A549 (cell line): ENCODE results near the gene SUSD1. TPM values are rescaled to one million over a fixed set of nuclear protein-coding genes. Genes with fewer than 3 reads are reported as not detected.

Source experiments
- ATAC-seq, 2 experiments: fragments of 200-7000 bp in 1 of 2; fragments of >200 bp in 1 of 2; cut with Nextera tagmentation in 1 of 2; cut with Tn5 transposase in 1 of 2; 3 replicates each; pipeline versions ENCODE4 v1.8.0 to v1.9.1; 2018 to 2020; ENCODE audit warnings: mild to moderate bottlenecking in 1 of 2, moderate library complexity in 1 of 2
- CTCF ChIA-PET: fragments of 300-600 bp; sonication (Branson Sonifier 250); formaldehyde crosslinking; extraction: SDS; loops from one replicate; lab custom pipeline; 2021; ENCODE audit warnings: antibody characterized with exemption, inconsistent platforms; lab: Yijun Ruan, JAX
- POLR2A ChIA-PET: fragments of 350-600 bp; formaldehyde crosslinking; extraction: SDS; loops from one replicate; lab custom pipeline; 2021; ENCODE audit warnings: antibody characterized with exemption, inconsistent platforms; lab: Yijun Ruan, JAX
- DNase-seq, 2 experiments: peaks; one replicate each; pipeline versions ENCODE4 v3.0.0 to v3.0.0-alpha.2; 2011 to 2016; ENCODE audit warnings: low read depth in 1 of 2, low spot score in 1 of 2
- FAIRE-seq: peaks from 2 replicates; lab custom pipeline; 2011; peaks lifted over from hg19 to GRCh38; lab: Jason Lieb, UNC
- H3K27ac ChIP-seq, 2 experiments: fragments of >200 bp; sonication (Bioruptor Twin); formaldehyde crosslinking; 3 replicates each; pipeline ENCODE4 v1.5.1; 2016 to 2017
- H3K4me1 ChIP-seq: fragments of >200 bp; sonication (Bioruptor Twin); formaldehyde crosslinking; 3 replicates; pipeline ENCODE4 v1.6.1; 2016
- H3K4me2 ChIP-seq: fragments of >200 bp; sonication (Bioruptor Twin); formaldehyde crosslinking; 3 replicates; pipeline ENCODE4 v1.6.1; 2016
- H3K4me3 ChIP-seq: fragments of >200 bp; sonication (Bioruptor Twin); formaldehyde crosslinking; 3 replicates; pipeline ENCODE4 v1.5.1; 2016
- H3K9me3 ChIP-seq: fragments of >200 bp; sonication (Bioruptor Twin); formaldehyde crosslinking; 3 replicates; pipeline ENCODE4 v1.6.1; 2016
- BHLHE40 ChIP-seq: IDR thresholded peaks from 2 replicates; pipeline ENCODE4 v1.6.1; 2012; ENCODE audit warnings: low read depth, low read length, inconsistent platforms
- CEBPB ChIP-seq, 2 experiments: fragments of >200 bp in 1 of 2; sonication (Bioruptor Twin) in 1 of 2; formaldehyde crosslinking in 1 of 2; IDR thresholded peaks; 2 replicates each; pipeline ENCODE4 v1.6.1; 2012 to 2016
- EHF ChIP-seq: fragments of 250-450 bp; sonication (Bioruptor Pico); IDR thresholded peaks from 2 replicates; pipeline ENCODE4 v1.5.0; 2020; ENCODE audit warnings: mild to moderate bottlenecking
- EHMT2 ChIP-seq: fragments of 200-600 bp; sonication (generic); IDR thresholded peaks from 2 replicates; pipeline ENCODE4 v1.6.1; 2016; ENCODE audit warnings: antibody characterized with exemption, low read depth, mild to moderate bottlenecking, moderate library complexity
- EP300 ChIP-seq, 2 experiments: fragments of >200 bp; sonication (Bioruptor Twin); formaldehyde crosslinking; IDR thresholded peaks; 2 replicates in 1 of 2; 3 replicates in 1 of 2; pipeline ENCODE4 v1.6.1; 2016 to 2017
- FOSL2 ChIP-seq, 2 experiments: fragments of 450-650 bp in 1 of 2; fragments of >200 bp in 1 of 2; sonication (Bioruptor Twin) in 1 of 2; formaldehyde crosslinking; IDR thresholded peaks; 2 replicates each; pipeline versions ENCODE4 v1.5.0 to v1.6.1; 2016 to 2020; ENCODE audit warnings: mild to moderate bottlenecking in 1 of 2, moderate library complexity in 1 of 2
- FOXS1 ChIP-seq: fragments of 250-450 bp; sonication (Bioruptor Pico); IDR thresholded peaks from 2 replicates; pipeline ENCODE4 v1.5.0; 2020; ENCODE audit warnings: mild to moderate bottlenecking, moderate library complexity
- GATA3 ChIP-seq: IDR thresholded peaks from 2 replicates; pipeline ENCODE4 v1.6.1; 2012; ENCODE audit warnings: borderline replicate concordance
- HOXA7 ChIP-seq: fragments of 250-450 bp; sonication (Bioruptor Pico); IDR thresholded peaks from 2 replicates; pipeline ENCODE4 v1.5.0; 2020; ENCODE audit warnings: mild to moderate bottlenecking, moderate library complexity
- HOXB5 ChIP-seq: fragments of 250-450 bp; sonication (Bioruptor Pico); IDR thresholded peaks from 2 replicates; pipeline ENCODE4 v1.5.0; 2020; ENCODE audit warnings: mild to moderate bottlenecking, moderate library complexity
- JUN ChIP-seq, 2 experiments: fragments of >200 bp; sonication (Bioruptor Twin); formaldehyde crosslinking; IDR thresholded peaks; 2 replicates in 1 of 2; 3 replicates in 1 of 2; pipeline ENCODE4 v1.6.1; 2016 to 2017
- JUNB ChIP-seq: fragments of >200 bp; sonication (Bioruptor Twin); formaldehyde crosslinking; IDR thresholded peaks from 2 replicates; pipeline ENCODE4 v1.6.1; 2016
- KDM5A ChIP-seq: fragments of 200-600 bp; sonication (generic); IDR thresholded peaks from 2 replicates; pipeline ENCODE4 v1.6.1; 2016; ENCODE audit warnings: antibody characterized with exemption, mild to moderate bottlenecking
- MYC ChIP-seq: IDR thresholded peaks from 2 replicates; pipeline ENCODE4 v1.6.1; 2012; ENCODE audit warnings: mild to moderate bottlenecking, inconsistent platforms, low read length, improper control_type of control experiment, borderline replicate concordance
- POLR2AphosphoS2 ChIP-seq: conservative IDR thresholded peaks from 2 replicates; pipeline ENCODE4 v1.6.1; 2012; ENCODE audit warnings: low read length, improper control_type of control experiment, inconsistent platforms
- RAD21 ChIP-seq, 2 experiments: fragments of >200 bp in 1 of 2; sonication (Bioruptor Twin) in 1 of 2; formaldehyde crosslinking in 1 of 2; IDR thresholded peaks in 1 of 2; conservative IDR thresholded peaks in 1 of 2; 2 replicates in 1 of 2; 3 replicates in 1 of 2; pipeline ENCODE4 v1.6.1; 2012 to 2018; ENCODE audit warnings: inconsistent platforms in 1 of 2
- RNF2 ChIP-seq: fragments of 200-600 bp; sonication (generic); IDR thresholded peaks from 2 replicates; pipeline ENCODE4 v1.6.1; 2016; ENCODE audit warnings: low read depth, mild to moderate bottlenecking, antibody characterized with exemption, moderate library complexity, borderline replicate concordance
- SMC3 ChIP-seq: fragments of >200 bp; sonication (Bioruptor Twin); formaldehyde crosslinking; IDR thresholded peaks from 3 replicates; pipeline ENCODE4 v1.6.1; 2018; ENCODE audit warnings: inconsistent platforms
- WGBS: methylation state at CpG from one replicate; pipeline ENCODE4 v1.1.6; 2017; ENCODE audit errors: missing lambda C conversion rate; 5-methylcytosine and 5-hydroxymethylcytosine counted together
- polyA plus RNA-seq, 4 experiments: library from polyadenylated mRNA; depleted of rRNA in 3 of 4; stranded (reverse); fragments of >200 nt; fragmentation: RNase III in 1 of 4; extraction: RNeasy Plus Mini Kit Qiagen cat#74134 plus additional on column Dnase treatment in 1 of 4; gene quantifications; 2 replicates in 3 of 4; 3 replicates in 1 of 4; pipeline ENCODE4 v1.2.3, GENCODE V29; 2011 to 2017
- TF ChIP-seq, protein P1 (sequence below): fragments of >200 bp; sonication (Bioruptor Twin); formaldehyde crosslinking; IDR thresholded peaks from 2 replicates; pipeline ENCODE4 v1.6.1; 2016
- TF ChIP-seq, protein P2 (sequence below): fragments of 250-450 bp; sonication (Bioruptor Pico); IDR thresholded peaks from 2 replicates; pipeline ENCODE4 v1.5.0; 2021; ENCODE audit warnings: mild to moderate bottlenecking, moderate library complexity, borderline replicate concordance
- TF ChIP-seq, protein P3 (sequence below): IDR thresholded peaks from 2 replicates; pipeline ENCODE4 v1.6.1; 2012
- TF ChIP-seq, protein P4 (sequence below): fragments of 250-450 bp; sonication (Bioruptor Pico); IDR thresholded peaks from 2 replicates; pipeline ENCODE4 v1.5.0; 2020; ENCODE audit warnings: low read depth, mild to moderate bottlenecking, moderate library complexity
- TF ChIP-seq, protein P5 (sequence below): fragments of 450-650 bp; IDR thresholded peaks from 2 replicates; pipeline ENCODE4 v1.6.1; 2014; ENCODE audit warnings: antibody characterized with exemption
- TF ChIP-seq, protein P6 (sequence below): fragments of 150-350 bp; IDR thresholded peaks from 2 replicates; pipeline ENCODE4 v1.6.1; 2014; ENCODE audit warnings: low read depth, mild to moderate bottlenecking, low read length
- TF ChIP-seq, protein P7 (sequence below): fragments of >200 bp; sonication (Bioruptor Twin); formaldehyde crosslinking; IDR thresholded peaks from 3 replicates; pipeline ENCODE4 v1.6.1; 2016
- TF ChIP-seq, protein P8 (sequence below): IDR thresholded peaks from 2 replicates; pipeline ENCODE4 v1.6.1; 2012

The SUSD1 gene
- polyA plus RNA-seq, 2 of the 4 experiments (the other 2 are of a cell fraction), result 15.7 to 18.6 TPM

DNA sequence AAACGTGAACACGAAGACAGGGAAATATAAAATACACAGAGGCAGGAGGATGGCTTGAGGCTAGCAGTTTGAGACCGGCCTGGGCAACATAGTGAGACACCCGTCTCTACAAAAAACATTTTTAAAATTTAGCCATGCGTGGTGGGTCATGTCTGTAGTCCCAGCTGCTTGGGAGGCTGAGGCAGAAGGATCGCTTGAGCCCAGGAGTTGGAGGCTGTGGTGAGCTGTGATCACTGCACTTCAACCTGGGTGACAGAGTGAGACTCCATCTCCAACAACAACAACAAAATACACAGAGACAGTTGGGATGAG, 55.1 kb downstream of the SUSD1 start:
- Histone ChIP-seq H3K27ac (peak overlapping the region; percentile 94 to 95), H3K4me3 (no peak overlapping the region), H3K9me3 (no peaks in the 10 kb centered on the region), H3K4me1 (peaks cover 70% of the 10 kb centered on the region)
- DNase-seq, result no peak
- POLR2A ChIA-PET, result interaction anchor here (0.7 to 3.7 kb wide), 6 partner anchors 12 to 260 kb away, joined by 3 to 22 read pairs (median 6); partner anchors contain the start of genes HSDL2, PTBP3 and SUSD1
- TF ChIP-seq, protein P1, sequence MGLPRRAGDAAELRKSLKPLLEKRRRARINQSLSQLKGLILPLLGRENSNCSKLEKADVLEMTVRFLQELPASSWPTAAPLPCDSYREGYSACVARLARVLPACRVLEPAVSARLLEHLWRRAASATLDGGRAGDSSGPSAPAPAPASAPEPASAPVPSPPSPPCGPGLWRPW, result no peak
- no peak for TF ChIP-seq RAD21 (conservative IDR thresholded peaks at IDR 0.05 in 1 of 2, IDR thresholded peaks at IDR 0.05 in 1 of 2)
- TF ChIP-seq, protein P2, sequence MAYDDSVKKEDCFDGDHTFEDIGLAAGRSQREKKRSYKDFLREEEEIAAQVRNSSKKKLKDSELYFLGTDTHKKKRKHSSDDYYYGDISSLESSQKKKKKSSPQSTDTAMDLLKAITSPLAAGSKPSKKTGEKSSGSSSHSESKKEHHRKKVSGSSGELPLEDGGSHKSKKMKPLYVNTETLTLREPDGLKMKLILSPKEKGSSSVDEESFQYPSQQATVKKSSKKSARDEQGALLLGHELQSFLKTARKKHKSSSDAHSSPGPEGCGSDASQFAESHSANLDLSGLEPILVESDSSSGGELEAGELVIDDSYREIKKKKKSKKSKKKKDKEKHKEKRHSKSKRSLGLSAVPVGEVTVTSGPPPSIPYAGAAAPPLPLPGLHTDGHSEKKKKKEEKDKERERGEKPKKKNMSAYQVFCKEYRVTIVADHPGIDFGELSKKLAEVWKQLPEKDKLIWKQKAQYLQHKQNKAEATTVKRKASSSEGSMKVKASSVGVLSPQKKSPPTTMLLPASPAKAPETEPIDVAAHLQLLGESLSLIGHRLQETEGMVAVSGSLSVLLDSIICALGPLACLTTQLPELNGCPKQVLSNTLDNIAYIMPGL (CRISPR knock-in tag), result no peak
- TF ChIP-seq, all 56 proteins: peak for 0
- WGBS, result 41% methylated on average over 6 of the region's 6 CpGs
- peak overlapping the region; percentile 80 for H3K4me2 ChIP-seq
- CTCF ChIA-PET, result interaction anchor here (0.9 to 2.4 kb wide), 10 partner anchors 9 to 247 kb away, joined by 3 to 20 read pairs (median 4); no protein-coding TSS in a partner anchor
- peak; percentile 26 to 31; a peak in 4 of 6 replicates for ATAC-seq
- FAIRE-seq, result no peak

DNA sequence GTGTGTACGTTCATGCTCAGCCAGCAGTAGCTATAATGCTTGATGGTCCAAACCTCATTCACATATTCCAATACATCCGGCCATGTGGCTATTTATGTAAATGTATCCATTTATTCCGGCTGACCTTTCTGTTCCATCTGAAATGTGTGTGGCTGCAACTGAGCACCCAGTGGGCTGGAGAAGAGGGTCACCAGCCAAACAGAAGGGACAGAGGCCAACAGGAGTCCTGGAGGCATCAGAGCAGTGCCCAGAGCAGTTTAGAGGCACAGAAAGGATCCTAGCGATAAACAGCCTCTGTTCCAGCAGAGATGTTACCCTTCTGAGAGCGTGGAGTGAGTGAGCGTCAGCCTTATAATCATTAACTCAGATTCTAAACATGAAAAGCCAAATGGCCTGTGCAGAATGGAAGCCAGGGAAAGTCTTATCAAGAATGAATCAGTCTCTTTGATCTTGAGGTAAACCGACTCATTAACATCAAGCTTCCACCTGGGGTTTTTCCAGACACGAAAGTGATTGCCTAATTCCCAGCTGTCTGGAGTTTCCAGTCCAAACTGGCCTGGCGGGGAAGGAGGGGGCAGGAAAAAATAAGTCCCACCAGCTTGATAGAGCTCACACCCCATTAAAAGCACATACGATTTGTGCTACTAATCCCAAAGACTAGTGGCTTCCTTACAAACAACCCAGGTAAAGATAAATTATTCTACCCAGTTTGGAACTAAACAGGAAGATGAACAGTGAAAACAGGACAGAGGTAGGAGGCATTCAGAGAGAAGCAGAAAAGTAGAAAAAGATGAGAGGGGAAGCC, 55.7 kb downstream of the SUSD1 start:
- peak overlapping the region; percentile 94 to 95 for H3K27ac ChIP-seq
- peaks cover 70% of the 10 kb centered on the region for H3K4me1 ChIP-seq
- DNase-seq (peak; percentile 72 to 94), FAIRE-seq (peak; percentile 87), ATAC-seq (peak; percentile 91 to 93)
- TF ChIP-seq FOSL2 (IDR thresholded peaks at IDR 0.05) (peak; percentile 89), FOSL2 (CRISPR knock-in tag; IDR thresholded peaks at IDR 0.05) (peak; percentile 84), KDM5A (no peak), MYC (peak; percentile 38; the same call in 1 of the 2 replicates), JUN (IDR thresholded peaks at IDR 0.05) (peak; percentile 91 to 97), RNF2 (no peak), GATA3 (peak; percentile 97), CEBPB (IDR thresholded peaks at IDR 0.05) (peak; percentile 86 to 98), EHMT2 (no peak), BHLHE40 (no peak), JUNB (peak; percentile 95), FOXS1 (CRISPR knock-in tag) (0 out of 2 replicates have a peak, but pooled peaks have one; percentile 11), POLR2AphosphoS2 (no peak), EP300 (IDR thresholded peaks at IDR 0.05) (peak; percentile 90 to 93), SMC3 (peak; percentile 24; the same call in 2 of the 3 replicates), RAD21 (conservative IDR thresholded peaks at IDR 0.05 in 1 of 2, IDR thresholded peaks at IDR 0.05 in 1 of 2) (peak in 1 of 2 experiments; percentile 49; a peak in 3 of 5 replicates), HOXA7 (CRISPR knock-in tag) (peak; percentile 79; the same call in 1 of the 2 replicates), EHF (CRISPR knock-in tag) (no peak; the same call in 1 of the 2 replicates), HOXB5 (CRISPR knock-in tag) (0 out of 2 replicates have a peak, but pooled peaks have one; percentile 11)
- TF ChIP-seq, protein P3, sequence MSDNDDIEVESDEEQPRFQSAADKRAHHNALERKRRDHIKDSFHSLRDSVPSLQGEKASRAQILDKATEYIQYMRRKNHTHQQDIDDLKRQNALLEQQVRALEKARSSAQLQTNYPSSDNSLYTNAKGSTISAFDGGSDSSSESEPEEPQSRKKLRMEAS, result peak; percentile 82
- TF ChIP-seq, protein P4, sequence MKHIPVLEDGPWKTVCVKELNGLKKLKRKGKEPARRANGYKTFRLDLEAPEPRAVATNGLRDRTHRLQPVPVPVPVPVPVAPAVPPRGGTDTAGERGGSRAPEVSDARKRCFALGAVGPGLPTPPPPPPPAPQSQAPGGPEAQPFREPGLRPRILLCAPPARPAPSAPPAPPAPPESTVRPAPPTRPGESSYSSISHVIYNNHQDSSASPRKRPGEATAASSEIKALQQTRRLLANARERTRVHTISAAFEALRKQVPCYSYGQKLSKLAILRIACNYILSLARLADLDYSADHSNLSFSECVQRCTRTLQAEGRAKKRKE (CRISPR knock-in tag), result peak; percentile 12; the same call in 1 of the 2 replicates
- TF ChIP-seq, protein P5, sequence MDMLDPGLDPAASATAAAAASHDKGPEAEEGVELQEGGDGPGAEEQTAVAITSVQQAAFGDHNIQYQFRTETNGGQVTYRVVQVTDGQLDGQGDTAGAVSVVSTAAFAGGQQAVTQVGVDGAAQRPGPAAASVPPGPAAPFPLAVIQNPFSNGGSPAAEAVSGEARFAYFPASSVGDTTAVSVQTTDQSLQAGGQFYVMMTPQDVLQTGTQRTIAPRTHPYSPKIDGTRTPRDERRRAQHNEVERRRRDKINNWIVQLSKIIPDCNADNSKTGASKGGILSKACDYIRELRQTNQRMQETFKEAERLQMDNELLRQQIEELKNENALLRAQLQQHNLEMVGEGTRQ, result no peak
- TF ChIP-seq, protein P6, sequence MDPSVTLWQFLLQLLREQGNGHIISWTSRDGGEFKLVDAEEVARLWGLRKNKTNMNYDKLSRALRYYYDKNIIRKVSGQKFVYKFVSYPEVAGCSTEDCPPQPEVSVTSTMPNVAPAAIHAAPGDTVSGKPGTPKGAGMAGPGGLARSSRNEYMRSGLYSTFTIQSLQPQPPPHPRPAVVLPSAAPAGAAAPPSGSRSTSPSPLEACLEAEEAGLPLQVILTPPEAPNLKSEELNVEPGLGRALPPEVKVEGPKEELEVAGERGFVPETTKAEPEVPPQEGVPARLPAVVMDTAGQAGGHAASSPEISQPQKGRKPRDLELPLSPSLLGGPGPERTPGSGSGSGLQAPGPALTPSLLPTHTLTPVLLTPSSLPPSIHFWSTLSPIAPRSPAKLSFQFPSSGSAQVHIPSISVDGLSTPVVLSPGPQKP, result no peak
- TF ChIP-seq, protein P7, sequence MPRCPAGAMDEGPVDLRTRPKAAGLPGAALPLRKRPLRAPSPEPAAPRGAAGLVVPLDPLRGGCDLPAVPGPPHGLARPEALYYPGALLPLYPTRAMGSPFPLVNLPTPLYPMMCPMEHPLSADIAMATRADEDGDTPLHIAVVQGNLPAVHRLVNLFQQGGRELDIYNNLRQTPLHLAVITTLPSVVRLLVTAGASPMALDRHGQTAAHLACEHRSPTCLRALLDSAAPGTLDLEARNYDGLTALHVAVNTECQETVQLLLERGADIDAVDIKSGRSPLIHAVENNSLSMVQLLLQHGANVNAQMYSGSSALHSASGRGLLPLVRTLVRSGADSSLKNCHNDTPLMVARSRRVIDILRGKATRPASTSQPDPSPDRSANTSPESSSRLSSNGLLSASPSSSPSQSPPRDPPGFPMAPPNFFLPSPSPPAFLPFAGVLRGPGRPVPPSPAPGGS, result peak; percentile 83; the same call in 2 of the 3 replicates
- TF ChIP-seq, protein P8, sequence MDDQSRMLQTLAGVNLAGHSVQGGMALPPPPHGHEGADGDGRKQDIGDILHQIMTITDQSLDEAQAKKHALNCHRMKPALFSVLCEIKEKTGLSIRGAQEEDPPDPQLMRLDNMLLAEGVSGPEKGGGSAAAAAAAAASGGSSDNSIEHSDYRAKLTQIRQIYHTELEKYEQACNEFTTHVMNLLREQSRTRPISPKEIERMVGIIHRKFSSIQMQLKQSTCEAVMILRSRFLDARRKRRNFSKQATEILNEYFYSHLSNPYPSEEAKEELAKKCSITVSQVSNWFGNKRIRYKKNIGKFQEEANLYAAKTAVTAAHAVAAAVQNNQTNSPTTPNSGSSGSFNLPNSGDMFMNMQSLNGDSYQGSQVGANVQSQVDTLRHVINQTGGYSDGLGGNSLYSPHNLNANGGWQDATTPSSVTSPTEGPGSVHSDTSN, result peak; percentile 83
- no peaks in the 10 kb centered on the region for H3K9me3 ChIP-seq
- ChIA-PET CTCF (interaction anchor here (0.8 to 2.4 kb wide), 13 partner anchors 9 to 247 kb away, joined by 3 to 20 read pairs (median 3); no protein-coding TSS in a partner anchor), POLR2A (interaction anchor here (0.7 to 3.7 kb wide), 6 partner anchors 12 to 260 kb away, joined by 3 to 22 read pairs (median 6); partner anchors contain the start of genes HSDL2, PTBP3 and SUSD1)
- WGBS, result 8% methylated on average over 10 of the region's 10 CpGs
- H3K4me2 ChIP-seq, result peak overlapping the region; percentile 80
- H3K4me3 ChIP-seq, result no peak overlapping the region
